ENCODE results near the gene CD2. TPM values are rescaled to one million over a fixed set of nuclear protein-coding genes. Genes with fewer than 3 reads are reported as not detected.

Gene CD2
- total RNA-seq, 4 donors from 2014 or later = 0.38 to 5.2 (median 2.4) TPM

DNA sequence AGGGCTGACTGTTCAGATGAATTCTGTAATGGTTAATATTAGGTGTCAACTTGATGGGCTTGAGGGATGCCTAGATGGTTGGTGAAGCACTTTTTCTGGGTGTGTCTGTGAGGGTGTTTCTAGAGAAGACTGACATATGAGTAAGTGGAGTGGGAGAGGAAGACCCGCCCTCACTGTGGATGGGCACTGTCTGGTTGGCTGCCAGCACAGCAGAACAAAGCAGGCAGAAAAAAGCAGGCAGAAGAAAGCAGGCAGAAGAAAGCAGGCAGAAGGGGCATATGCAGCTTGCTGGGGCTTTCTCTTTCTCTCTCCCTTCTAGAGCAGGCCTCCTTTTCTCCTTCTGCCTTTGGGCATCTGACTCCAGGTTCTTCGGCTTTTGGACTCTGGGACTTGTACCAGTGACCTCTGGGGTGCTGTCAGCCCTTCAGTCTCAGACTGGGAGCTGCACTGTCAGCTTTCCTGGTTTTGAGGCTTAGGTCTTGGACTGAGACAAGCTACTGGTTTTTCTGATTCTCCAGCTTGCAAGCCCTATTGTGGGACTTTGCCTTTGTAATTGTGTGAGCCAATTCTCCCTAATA is 42.9 kb upstream of the CD2 start:
- TF ChIP-seq, protein P1, sequence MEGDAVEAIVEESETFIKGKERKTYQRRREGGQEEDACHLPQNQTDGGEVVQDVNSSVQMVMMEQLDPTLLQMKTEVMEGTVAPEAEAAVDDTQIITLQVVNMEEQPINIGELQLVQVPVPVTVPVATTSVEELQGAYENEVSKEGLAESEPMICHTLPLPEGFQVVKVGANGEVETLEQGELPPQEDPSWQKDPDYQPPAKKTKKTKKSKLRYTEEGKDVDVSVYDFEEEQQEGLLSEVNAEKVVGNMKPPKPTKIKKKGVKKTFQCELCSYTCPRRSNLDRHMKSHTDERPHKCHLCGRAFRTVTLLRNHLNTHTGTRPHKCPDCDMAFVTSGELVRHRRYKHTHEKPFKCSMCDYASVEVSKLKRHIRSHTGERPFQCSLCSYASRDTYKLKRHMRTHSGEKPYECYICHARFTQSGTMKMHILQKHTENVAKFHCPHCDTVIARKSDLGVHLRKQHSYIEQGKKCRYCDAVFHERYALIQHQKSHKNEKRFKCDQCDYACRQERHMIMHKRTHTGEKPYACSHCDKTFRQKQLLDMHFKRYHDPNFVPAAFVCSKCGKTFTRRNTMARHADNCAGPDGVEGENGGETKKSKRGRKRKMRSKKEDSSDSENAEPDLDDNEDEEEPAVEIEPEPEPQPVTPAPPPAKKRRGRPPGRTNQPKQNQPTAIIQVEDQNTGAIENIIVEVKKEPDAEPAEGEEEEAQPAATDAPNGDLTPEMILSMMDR (IDR thresholded peaks at IDR 0.05; ENCODE audit: low read depth) = no peak

DNA sequence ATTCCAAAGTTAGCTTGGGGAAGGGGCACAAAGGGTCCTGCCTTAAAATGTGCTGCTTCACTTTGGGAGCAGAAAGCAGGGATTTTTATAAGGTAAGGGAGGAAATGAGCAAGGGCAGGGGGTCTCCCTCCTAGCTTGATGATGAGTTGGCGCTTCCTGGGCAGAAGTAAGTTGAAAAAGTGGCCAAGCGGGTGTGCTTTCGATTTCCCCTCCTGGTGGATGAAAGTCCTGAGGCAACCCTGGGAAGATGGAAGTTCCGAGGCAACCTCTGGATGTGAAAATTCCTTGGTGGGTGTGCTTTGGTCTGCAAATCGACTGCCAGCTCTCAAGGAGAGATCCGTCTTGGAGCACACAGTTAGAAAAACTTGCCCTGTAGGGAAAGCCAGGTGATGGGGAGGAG is 41.7 kb upstream of the CD2 start:
- TF ChIP-seq, protein P1 (IDR thresholded peaks at IDR 0.05; ENCODE audit: low read depth) = no peak

DNA sequence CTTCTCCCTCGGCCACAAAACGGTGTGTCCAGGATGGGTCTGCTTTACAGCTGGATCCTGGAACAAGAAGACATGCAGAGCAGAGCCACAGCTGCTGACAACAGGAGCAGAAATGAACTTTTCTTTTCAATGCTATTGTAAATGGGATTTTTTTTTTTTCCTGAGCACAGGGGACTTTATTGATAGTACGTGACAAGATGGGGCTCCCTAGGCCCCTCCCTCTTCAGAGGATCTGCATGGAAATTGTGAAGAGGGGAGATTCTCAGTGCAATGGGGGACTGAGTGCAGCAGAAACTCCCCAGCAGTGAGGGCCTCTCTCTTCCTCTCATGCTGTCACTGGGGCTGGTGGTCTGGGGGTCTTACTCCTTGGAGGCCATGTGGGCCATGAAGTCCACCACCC is 40.8 kb upstream of the CD2 start:
- TF ChIP-seq, protein P1 (IDR thresholded peaks at IDR 0.05; ENCODE audit: low read depth) = no peak

- TF ChIP-seq, protein P1 (IDR thresholded peaks at IDR 0.05; ENCODE audit: low read depth) = no peak
Observed at GRCh38 chr1:116716391-116716790, 37.8 kb upstream of the CD2 start.

GRCh38 chr1:116717318-116717717 is 36.9 kb upstream of the CD2 start:
- TF ChIP-seq, protein P1 (IDR thresholded peaks at IDR 0.05; ENCODE audit: low read depth) = no peak

DNA sequence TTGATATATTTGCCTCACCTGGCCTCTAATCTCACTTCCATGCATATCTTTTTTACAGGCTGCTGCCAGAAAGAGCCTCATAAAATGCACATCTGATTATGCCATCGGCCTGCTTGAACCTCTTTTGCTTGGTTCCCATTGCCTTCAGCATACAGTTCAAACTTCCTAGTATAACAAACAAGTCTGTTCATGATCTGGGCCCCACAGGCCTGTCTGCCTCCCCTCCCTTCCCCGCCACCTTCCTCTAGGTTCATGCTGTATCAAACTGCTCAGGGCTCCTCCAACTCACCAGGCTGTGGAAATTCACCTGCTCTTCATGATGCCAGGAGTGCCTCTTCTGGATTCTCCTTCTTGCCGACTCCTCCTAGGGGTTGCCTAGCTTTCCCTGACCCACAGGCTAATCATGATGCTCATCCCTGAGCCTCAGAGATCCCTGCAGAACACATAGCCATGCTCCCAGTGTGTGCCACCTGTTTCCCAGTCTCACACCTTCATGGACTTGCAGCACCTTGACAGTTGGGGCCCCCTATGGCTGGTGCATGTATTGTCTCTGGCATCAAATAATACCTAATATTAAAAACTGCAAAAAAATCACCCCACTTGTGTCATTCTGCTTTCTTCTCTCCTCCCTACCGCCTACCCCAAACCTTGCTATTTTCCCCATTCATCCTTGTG is 33.7 kb upstream of the CD2 start:
- TF ChIP-seq, protein P1 (IDR thresholded peaks at IDR 0.05; ENCODE audit: low read depth) = no peak

- TF ChIP-seq, protein P1 (IDR thresholded peaks at IDR 0.05; ENCODE audit: low read depth) = no peak
Observed at GRCh38 chr1:116721039-116721405, 33.2 kb upstream of the CD2 start.

All from subcutaneous adipose tissue (tissue), 4 donors.